Heart left ventricle (tissue), 13 donors: Measurements from ENCODE around the gene TENT5A.

Experiments
- POLR2A ChIP-seq, 2 donors: fragments of 450-650 bp; IDR thresholded peaks; one replicate each; pipeline ENCODE4 v1.6.1; 2017; ENCODE audit warnings: antibody characterized with exemption in 2 of 2, mild to moderate bottlenecking in 2 of 2, moderate library complexity in 2 of 2
- TF ChIP-seq, protein P1 (sequence below), 12 donors: fragments of 200-600 bp; sonication (generic) in 4 of 12; IDR thresholded peaks; one replicate each; pipeline versions ENCODE4 v1.5.0 to v1.8.0; 2018 to 2022; ENCODE audit warnings: antibody characterized with exemption in 12 of 12, mild to moderate bottlenecking in 5 of 12
- donor health status: ischemic (EF 13 %, LVEDD 7.1; RV severe dilation, severe dysfunction).
- donor health status: DM: no; HTN: yes; CAD: no.
- donor health status: DM: no; HTN: no; CAD: no.
- donor health status: ischemic (EF 25% LVEDD 6.9; RV normal size, moderate dysfunction).
- donor health status: ischemic (EF 25% LVEDD 5.7; RV mildly dilated, moderate dysfunction).
- donor health status: ischemic (EF 35%, LVEDD 5.7; RV mildly dilated, moderate dysfunction).
- donor health status: nonischemic (EF 11% LVEDD 7.7; RV severe dilation, severe dysfunction).
- donor health status: DM: yes; HTN: yes; CAD: no.
- donor health status: PGD.
- donor health status: ischemic (EF 29% LVEDD 5.4; RV normal size, mild dysfunction).
- donor health status: nonischemic (EF 23%, LVEDD 6.1; RV moderate dilation, normal function).

DNA sequence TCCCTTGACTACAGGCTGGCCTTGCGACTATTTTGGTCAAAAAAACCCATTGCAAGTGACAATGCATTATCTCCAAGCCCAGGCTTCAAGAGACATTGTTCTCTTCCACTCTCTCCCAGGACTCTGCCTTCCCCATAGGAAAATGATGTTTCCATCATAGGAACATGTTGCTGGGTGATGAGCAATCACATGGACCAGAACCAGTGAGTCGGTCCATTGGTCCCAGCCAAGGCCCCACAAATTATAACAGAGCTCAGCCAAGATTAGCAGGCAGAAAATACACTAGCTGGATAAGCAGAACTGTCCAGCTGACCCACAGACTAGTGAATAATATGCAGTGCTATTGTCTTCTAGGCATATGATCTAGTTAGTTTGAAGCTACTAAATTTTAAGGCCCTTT is 27.4 kb downstream of the TENT5A start:
- no peak for TF ChIP-seq POLR2A (IDR thresholded peaks at IDR 0.05)
- TF ChIP-seq, protein P1, sequence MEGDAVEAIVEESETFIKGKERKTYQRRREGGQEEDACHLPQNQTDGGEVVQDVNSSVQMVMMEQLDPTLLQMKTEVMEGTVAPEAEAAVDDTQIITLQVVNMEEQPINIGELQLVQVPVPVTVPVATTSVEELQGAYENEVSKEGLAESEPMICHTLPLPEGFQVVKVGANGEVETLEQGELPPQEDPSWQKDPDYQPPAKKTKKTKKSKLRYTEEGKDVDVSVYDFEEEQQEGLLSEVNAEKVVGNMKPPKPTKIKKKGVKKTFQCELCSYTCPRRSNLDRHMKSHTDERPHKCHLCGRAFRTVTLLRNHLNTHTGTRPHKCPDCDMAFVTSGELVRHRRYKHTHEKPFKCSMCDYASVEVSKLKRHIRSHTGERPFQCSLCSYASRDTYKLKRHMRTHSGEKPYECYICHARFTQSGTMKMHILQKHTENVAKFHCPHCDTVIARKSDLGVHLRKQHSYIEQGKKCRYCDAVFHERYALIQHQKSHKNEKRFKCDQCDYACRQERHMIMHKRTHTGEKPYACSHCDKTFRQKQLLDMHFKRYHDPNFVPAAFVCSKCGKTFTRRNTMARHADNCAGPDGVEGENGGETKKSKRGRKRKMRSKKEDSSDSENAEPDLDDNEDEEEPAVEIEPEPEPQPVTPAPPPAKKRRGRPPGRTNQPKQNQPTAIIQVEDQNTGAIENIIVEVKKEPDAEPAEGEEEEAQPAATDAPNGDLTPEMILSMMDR (IDR thresholded peaks at IDR 0.05), result no peak
